ENCODE measurements around the gene LPIN1.

- no peak for TF ChIP-seq CTCF (IDR thresholded peaks at IDR 0.05)
- TF ChIP-seq EZH2 (IDR thresholded peaks at IDR 0.05; ENCODE audit: borderline replicate concordance, insufficient read depth, low read depth, low read length, poor library complexity, severe bottlenecking) = no peak
Observed at GRCh38 chr2:11808016-11808400, 61.6 kb downstream of the LPIN1 start.

All from B cell (primary cell).